GM12872 (cell line): ENCODE results near the gene ODR4.

Experiments used
- CTCF ChIP-seq: IDR thresholded peaks from 3 replicates; pipeline ENCODE4 v1.5.1; 2011; ENCODE audit warnings: low read depth, mild to moderate bottlenecking, low read length, moderate library complexity; ENCODE audit not compliant: insufficient read depth

ODR4 gene

DNA sequence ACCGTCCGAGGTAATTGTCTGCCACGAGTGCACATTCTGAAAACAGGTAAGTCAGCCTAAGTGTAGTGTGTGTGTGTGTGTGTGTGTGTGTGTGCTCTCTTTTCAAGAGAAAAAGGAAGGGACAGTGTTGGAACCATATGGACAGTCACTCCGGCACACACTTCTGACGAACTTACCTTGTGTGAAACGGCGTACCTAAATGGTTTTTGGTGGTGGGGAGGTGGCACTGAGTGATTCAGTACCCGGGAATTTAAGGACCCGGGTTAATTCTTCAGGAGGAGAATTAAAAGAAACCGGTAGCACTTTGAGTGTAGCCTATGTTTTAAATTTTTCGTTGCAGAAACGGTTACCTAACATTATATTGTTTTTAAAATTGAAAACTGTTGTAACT is 286 bp downstream of the ODR4 start:
- TF ChIP-seq CTCF, result no peak

GRCh38 chr1:186386725-186387383 is 11.2 kb downstream of the ODR4 start:
- TF ChIP-seq CTCF, result no peak

GRCh38 chr1:186390925-186391324 is 15.3 kb downstream of the ODR4 start:
- TF ChIP-seq CTCF, result no peak

DNA sequence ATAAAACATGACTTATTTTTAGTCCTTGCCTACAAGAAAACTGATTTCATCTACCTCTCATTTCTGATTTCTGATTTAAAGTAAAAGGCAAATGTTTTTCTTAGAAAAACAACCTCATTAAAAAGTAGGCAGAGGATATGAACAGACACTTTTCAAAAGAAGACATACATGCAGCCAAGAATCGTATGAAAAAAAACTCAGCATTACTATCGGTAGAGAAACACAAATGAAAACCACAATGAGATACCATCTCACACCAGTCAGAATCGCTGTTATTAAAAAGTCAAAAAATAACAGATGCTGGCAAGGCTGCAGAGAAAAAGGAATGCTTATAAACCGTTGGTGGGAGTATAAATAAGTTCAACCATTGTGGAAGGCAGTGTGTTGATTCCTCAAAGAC is 16.2 kb downstream of the ODR4 start:
- TF ChIP-seq CTCF, result no peak

DNA sequence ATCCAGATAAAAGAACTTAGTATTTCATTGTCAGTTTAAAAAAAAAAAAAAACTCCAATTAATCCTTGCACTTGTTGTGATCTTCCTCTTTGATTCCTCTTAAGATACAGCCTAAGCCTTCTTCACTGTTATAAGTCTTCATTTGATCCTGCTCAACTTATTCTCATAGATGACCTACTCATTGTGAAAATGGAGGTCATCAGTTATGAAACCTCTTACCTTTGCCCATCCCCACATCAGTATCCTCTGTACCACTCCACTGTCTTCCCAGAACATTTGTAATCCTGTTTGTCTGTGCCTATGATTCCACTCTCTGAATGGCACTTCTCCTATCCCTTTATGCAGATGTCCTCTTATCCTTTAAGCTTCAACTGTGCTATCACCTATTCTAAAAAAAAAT is 28.0 kb downstream of the ODR4 start:
- no peak for TF ChIP-seq CTCF

DNA sequence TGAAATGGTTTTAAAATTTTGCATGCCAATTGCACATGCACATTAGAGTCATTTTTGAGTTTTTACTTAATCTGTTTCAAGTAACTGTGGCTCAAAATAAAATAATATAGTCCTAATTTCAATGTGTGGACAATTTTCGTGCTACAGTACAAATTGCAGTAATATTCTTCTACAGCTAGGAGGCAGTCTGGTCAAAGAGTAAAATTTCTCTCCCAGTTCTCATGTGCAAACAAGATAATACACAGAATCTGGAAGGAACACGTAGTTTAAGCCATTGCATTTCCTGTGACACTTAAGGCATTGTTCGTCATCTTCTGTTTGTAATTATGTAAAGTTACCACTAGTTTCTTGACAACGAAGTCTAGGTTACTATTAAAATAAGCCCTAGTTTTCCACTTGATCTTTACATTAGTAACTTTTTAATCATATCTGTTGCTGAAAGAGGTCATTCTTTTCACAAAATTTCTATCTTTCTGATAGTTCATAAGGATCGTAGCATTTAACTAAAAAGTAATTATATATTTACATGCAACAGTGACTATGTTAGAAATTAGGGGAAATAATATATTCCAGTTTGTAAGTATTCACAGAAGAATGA is 28.9 kb downstream of the ODR4 start:
- TF ChIP-seq CTCF, result peak; percentile 65

- no peak for TF ChIP-seq CTCF
Measured at GRCh38 chr1:186409091-186409490, 33.5 kb downstream of the ODR4 start.
